Measurements from ENCODE around the gene PLPP1.

The PLPP1 gene

DNA sequence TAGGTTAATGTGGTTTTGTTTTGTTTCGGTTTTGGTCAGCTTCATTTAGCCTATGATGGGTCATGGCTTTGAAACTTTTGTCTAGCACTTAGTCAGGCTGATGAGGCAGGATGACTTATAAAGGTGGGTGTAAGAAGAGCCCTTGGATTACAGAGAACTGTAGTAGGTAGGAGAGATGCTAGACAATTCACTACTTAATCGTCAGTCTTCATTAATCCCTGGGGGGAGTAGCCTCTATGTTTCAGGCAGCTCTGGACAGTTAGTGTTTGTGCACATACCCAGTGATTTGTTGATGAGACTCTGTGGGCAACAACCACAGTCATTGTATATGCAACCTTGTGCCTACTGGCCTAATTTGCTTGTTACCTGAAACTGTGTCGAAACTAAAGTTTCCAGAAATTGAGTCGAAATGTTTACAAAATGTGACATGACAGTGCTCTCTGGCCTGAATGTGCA lies 113.7 kb downstream of the PLPP1 start:
- H3K27ac ChIP-seq = no peak overlapping the region
- TF ChIP-seq, protein P1, sequence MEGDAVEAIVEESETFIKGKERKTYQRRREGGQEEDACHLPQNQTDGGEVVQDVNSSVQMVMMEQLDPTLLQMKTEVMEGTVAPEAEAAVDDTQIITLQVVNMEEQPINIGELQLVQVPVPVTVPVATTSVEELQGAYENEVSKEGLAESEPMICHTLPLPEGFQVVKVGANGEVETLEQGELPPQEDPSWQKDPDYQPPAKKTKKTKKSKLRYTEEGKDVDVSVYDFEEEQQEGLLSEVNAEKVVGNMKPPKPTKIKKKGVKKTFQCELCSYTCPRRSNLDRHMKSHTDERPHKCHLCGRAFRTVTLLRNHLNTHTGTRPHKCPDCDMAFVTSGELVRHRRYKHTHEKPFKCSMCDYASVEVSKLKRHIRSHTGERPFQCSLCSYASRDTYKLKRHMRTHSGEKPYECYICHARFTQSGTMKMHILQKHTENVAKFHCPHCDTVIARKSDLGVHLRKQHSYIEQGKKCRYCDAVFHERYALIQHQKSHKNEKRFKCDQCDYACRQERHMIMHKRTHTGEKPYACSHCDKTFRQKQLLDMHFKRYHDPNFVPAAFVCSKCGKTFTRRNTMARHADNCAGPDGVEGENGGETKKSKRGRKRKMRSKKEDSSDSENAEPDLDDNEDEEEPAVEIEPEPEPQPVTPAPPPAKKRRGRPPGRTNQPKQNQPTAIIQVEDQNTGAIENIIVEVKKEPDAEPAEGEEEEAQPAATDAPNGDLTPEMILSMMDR (conservative IDR thresholded peaks at IDR 0.05) = no peak
- no peak for TF ChIP-seq ZFX (IDR thresholded peaks at IDR 0.05)

DNA sequence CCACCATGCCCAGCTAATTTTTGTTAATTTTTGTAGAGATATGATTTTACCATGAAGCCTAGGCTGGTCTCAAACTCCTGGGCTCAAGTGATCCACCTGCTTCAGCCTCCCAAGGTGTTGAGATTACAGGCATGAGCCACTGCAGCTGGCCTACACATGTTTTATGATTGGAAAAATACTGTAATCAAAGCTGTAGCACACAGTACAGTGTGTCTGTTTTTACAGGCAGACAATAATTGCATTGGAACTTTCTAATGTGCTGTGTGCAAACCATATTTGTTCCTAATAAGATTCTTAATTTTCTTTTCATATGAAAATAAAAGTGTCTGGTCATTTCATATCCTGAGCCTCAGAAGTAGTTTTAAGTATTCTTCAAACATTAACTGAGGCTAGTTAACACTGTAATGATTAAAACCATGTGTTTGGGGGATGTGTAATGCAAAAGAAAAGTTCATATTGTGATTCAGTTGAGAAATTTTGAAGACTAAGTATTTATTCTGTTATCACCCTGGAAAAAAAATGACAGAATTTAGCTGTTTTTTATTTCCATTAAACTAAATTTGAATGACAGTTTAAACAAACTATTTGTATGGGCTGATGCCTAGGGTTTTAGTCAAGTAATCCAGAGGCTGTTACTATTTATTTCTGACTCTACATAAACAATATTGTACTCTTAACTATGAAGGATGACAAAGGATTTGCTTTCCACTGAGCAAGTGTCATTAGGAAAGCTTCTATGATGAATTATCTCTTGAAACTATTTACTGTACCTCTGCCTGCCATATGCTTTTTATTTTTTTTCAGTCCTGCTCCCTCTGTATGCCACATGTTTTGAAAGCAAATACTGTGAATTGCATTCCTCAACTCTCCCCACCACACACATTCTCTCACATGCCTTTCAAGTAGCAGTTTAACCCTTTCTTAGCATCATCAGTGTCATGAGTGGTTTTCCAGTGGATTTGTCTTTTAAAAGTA lies 115.5 kb downstream of the PLPP1 start:
- no peak for TF ChIP-seq ZFX (IDR thresholded peaks at IDR 0.05)
- TF ChIP-seq, protein P1 (conservative IDR thresholded peaks at IDR 0.05) = no peak
- no peak overlapping the region for H3K27ac ChIP-seq

DNA sequence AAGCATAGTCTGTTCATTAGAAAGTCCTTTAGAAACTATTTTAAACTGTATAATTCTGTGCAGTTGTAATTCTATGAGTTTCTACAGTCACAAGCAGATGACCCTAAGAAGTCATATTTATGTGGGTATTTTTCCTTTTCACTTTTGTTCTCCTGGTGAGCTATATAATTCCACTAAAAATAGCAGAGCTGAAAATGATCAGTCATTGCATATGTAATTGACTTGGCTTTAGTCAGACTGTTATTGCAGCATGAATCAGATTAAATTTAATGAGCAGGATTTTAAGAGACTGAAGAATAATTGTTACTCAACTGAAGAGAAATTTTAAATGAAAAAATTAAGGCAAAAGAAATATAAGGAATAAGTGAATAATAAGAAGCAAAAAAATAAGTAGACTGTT lies 118.5 kb downstream of the PLPP1 start:
- TF ChIP-seq ZFX (IDR thresholded peaks at IDR 0.05) = no peak
- TF ChIP-seq, protein P1 (conservative IDR thresholded peaks at IDR 0.05) = no peak
- no peak overlapping the region for H3K27ac ChIP-seq

DNA sequence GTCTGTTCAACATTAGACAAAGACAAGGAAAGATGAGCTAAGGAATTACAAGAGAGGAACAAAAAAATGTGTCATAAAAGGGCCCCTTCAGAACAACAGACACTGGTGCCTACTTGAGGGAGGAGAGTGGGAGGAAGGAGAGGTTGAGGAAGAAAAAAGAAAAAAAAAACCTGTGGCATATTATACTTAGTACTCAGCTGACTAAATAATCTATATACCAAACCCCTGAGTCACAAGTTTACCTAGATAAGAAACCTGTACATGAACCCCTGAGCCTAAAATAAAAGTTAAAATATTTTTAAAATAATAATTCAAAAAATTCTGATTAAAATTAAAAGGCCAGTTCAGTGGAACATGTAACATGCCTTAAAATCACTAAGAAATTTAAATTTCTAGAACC lies 119.7 kb downstream of the PLPP1 start:
- no peak overlapping the region for H3K27ac ChIP-seq
- no peak for TF ChIP-seq ZFX (IDR thresholded peaks at IDR 0.05)
- TF ChIP-seq, protein P1 (conservative IDR thresholded peaks at IDR 0.05) = no peak

DNA sequence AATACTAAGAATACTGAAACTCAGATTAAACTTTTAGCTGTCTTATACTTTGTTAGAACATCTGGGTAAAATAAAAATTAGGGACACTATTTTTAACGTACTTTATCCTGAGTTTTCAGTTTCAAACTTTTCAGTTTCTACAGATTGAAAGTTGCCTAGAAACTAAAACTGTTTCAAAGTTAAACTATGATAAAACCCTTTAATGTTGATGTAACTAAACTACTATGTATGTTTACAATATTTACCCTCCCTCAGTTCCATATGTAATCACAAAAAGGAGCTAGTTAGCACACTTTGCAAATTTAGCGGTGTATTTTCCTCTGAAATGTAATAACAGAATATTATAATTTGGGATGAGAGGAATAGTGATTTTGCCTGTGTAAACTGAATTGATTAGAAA lies 121.1 kb downstream of the PLPP1 start:
- TF ChIP-seq, protein P1 (conservative IDR thresholded peaks at IDR 0.05) = no peak
- TF ChIP-seq ZFX (IDR thresholded peaks at IDR 0.05) = no peak
- H3K27ac ChIP-seq = no peak overlapping the region

DNA sequence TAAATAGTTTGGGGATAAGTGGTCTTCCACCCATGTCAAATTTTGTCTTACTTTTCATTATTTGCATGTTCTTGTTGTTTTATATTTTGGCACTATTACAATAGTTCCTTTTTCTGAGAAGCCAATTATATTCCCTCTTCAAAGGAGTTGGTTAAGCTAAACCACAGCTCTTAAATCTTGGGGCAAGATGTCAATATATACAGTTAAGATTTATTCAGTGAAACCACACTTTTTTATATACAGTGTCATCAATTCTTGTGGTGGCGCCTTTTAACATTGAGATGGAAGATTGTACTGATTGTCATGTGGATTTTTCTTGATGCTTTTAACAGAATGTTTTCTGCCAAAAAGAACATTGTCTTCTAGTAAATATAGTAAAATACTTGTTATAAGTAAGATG lies 122.9 kb downstream of the PLPP1 start:
- no peak overlapping the region for H3K27ac ChIP-seq
- TF ChIP-seq ZFX (IDR thresholded peaks at IDR 0.05) = no peak
- TF ChIP-seq, protein P1 (conservative IDR thresholded peaks at IDR 0.05) = no peak

DNA sequence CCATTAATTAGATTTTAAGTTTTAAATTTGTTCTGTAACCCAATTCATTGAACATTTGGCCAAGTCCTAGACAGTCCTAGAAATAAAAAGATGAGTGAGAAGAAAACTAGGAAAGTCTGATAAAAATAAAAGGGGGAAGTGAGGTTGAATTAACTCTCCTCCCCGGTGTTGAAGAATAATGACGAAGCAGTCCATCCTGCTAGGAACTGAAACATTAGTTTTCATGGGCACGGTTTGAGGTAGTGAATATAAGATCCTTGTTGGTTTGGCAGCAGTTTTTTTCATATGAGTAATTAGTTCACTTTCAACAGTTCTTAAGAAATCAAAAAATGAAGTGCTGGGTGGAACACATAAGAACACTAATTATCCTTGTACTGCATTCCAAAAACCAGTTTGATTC lies 123.9 kb downstream of the PLPP1 start:
- TF ChIP-seq, protein P1 (conservative IDR thresholded peaks at IDR 0.05) = no peak
- TF ChIP-seq ZFX (IDR thresholded peaks at IDR 0.05) = no peak
- H3K27ac ChIP-seq = no peak overlapping the region

Data from C4-2B (cell line).